ENCODE results near the gene AHCY.
"Not testable (repeated sequence)": the region's sequence is repeated elsewhere in the genome, so short reads cannot be mapped to it uniquely, and the experiment has no call there.

Gene AHCY

GRCh38 chr20:34331838-34332237 lies 28.7 kb upstream of the AHCY start:
- H3K27ac ChIP-seq (ENCODE audit: low read depth, low read length): no peak overlapping the region
- no peak for DNase-seq
- H3K56ac ChIP-seq (ENCODE audit: low read length): no peak overlapping the region
- H3K9ac ChIP-seq (ENCODE audit: low read length): no peak overlapping the region
- H3K23ac ChIP-seq (ENCODE audit: low read length): no peak overlapping the region
- no peak overlapping the region for H3K4me3 ChIP-seq (ENCODE audit: low read length)
- no peaks in the 10 kb centered on the region for H3K79me1 ChIP-seq (ENCODE audit: low read length)
- no peak overlapping the region for H4K8ac ChIP-seq (ENCODE audit: low read depth, low read length)
- WGBS (ENCODE audit: extremely low coverage, insufficient coverage, low lambda C conversion rate): 100% methylated on average over 1 of the region's 7 CpGs
- H3K36me3 ChIP-seq (ENCODE audit: control insufficient read depth, insufficient read depth, low read length): no peaks in the 10 kb centered on the region
- no peaks in the 10 kb centered on the region for H3K79me2 ChIP-seq (ENCODE audit: control insufficient read depth, insufficient read depth, low read length)
- no peaks in the 10 kb centered on the region for H3K27me3 ChIP-seq (ENCODE audit: insufficient read depth, low read length, poor library complexity)
- H3K4ac ChIP-seq (ENCODE audit: low read depth, low read length): no peak overlapping the region
- no peak overlapping the region for H2BK15ac ChIP-seq (replicated peaks; ENCODE audit: low read depth)
- no peak overlapping the region for H2BK5ac ChIP-seq (ENCODE audit: low read length)
- H2BK120ac ChIP-seq (ENCODE audit: low read depth, low read length): no peak overlapping the region
- H3K4me2 ChIP-seq (ENCODE audit: low read length): no peak overlapping the region
- H3K4me1 ChIP-seq (ENCODE audit: control insufficient read depth, low read depth, low read length): no peaks in the 10 kb centered on the region
- no peak overlapping the region for H4K5ac ChIP-seq (ENCODE audit: low read length)
- H3K18ac ChIP-seq (ENCODE audit: low read length): no peak overlapping the region
- H2AK5ac ChIP-seq (ENCODE audit: low read length): no peak overlapping the region

GRCh38 chr20:34330861-34331544 lies 27.8 kb upstream of the AHCY start:
- H2AK5ac ChIP-seq (ENCODE audit: low read length); H3K4me3 ChIP-seq (ENCODE audit: low read length); H4K8ac ChIP-seq (ENCODE audit: low read depth, low read length); H2BK5ac ChIP-seq (ENCODE audit: low read length); H4K5ac ChIP-seq (ENCODE audit: low read length); H3K79me1 ChIP-seq (ENCODE audit: low read length); H3K79me2 ChIP-seq (ENCODE audit: control insufficient read depth, insufficient read depth, low read length); H3K27me3 ChIP-seq (ENCODE audit: insufficient read depth, low read length, poor library complexity); H3K23ac ChIP-seq (ENCODE audit: low read length); H2BK15ac ChIP-seq (replicated peaks; ENCODE audit: low read depth); H3K36me3 ChIP-seq (ENCODE audit: control insufficient read depth, insufficient read depth, low read length); DNase-seq; H3K4ac ChIP-seq (ENCODE audit: low read depth, low read length); H3K9ac ChIP-seq (ENCODE audit: low read length); H3K27ac ChIP-seq (ENCODE audit: low read depth, low read length); H3K4me1 ChIP-seq (ENCODE audit: control insufficient read depth, low read depth, low read length); H3K4me2 ChIP-seq (ENCODE audit: low read length); H2BK120ac ChIP-seq (ENCODE audit: low read depth, low read length); H3K56ac ChIP-seq (ENCODE audit: low read length); H3K18ac ChIP-seq (ENCODE audit: low read length): not testable (repeated sequence)
- WGBS (ENCODE audit: extremely low coverage, insufficient coverage, low lambda C conversion rate): no CpG with 5 or more reads among the region's 15 CpGs

- WGBS (ENCODE audit: extremely low coverage, insufficient coverage, low lambda C conversion rate): no CpG with 5 or more reads among the region's 9 CpGs
- no peaks in the 10 kb centered on the region for H3K79me1 ChIP-seq (ENCODE audit: low read length)
Measured at GRCh38 chr20:34328928-34329677, 25.9 kb upstream of the AHCY start.

GRCh38 chr20:34328207-34328606 lies 25.1 kb upstream of the AHCY start:
- H2BK15ac ChIP-seq (replicated peaks; ENCODE audit: low read depth); H4K5ac ChIP-seq (ENCODE audit: low read length); H3K27me3 ChIP-seq (ENCODE audit: insufficient read depth, low read length, poor library complexity); H3K56ac ChIP-seq (ENCODE audit: low read length); H3K4me1 ChIP-seq (ENCODE audit: control insufficient read depth, low read depth, low read length); H3K18ac ChIP-seq (ENCODE audit: low read length); H3K79me1 ChIP-seq (ENCODE audit: low read length); H3K9ac ChIP-seq (ENCODE audit: low read length); H3K23ac ChIP-seq (ENCODE audit: low read length); H3K79me2 ChIP-seq (ENCODE audit: control insufficient read depth, insufficient read depth, low read length); H4K8ac ChIP-seq (ENCODE audit: low read depth, low read length); H3K27ac ChIP-seq (ENCODE audit: low read depth, low read length); H3K4me3 ChIP-seq (ENCODE audit: low read length); H2AK5ac ChIP-seq (ENCODE audit: low read length); H3K4ac ChIP-seq (ENCODE audit: low read depth, low read length); H2BK5ac ChIP-seq (ENCODE audit: low read length); H3K4me2 ChIP-seq (ENCODE audit: low read length); DNase-seq; H3K36me3 ChIP-seq (ENCODE audit: control insufficient read depth, insufficient read depth, low read length); H2BK120ac ChIP-seq (ENCODE audit: low read depth, low read length): not testable (repeated sequence)
- no CpG with 5 or more reads among the region's 4 CpGs for WGBS (ENCODE audit: extremely low coverage, insufficient coverage, low lambda C conversion rate)

More at GRCh38 chr20:34328928-34329677, 25.9 kb upstream of the AHCY start:
- Histone ChIP-seq H3K9ac (ENCODE audit: low read length) (no peak overlapping the region), H3K23ac (ENCODE audit: low read length) (no peak overlapping the region), H3K36me3 (ENCODE audit: control insufficient read depth, insufficient read depth, low read length) (no peaks in the 10 kb centered on the region), H3K4ac (ENCODE audit: low read depth, low read length) (no peak overlapping the region), H3K56ac (ENCODE audit: low read length) (no peak overlapping the region), H3K79me2 (ENCODE audit: control insufficient read depth, insufficient read depth, low read length) (no peaks in the 10 kb centered on the region), H3K4me3 (ENCODE audit: low read length) (no peak overlapping the region), H2AK5ac (ENCODE audit: low read length) (no peak overlapping the region), H4K8ac (ENCODE audit: low read depth, low read length) (no peak overlapping the region), H3K18ac (ENCODE audit: low read length) (no peak overlapping the region), H4K5ac (ENCODE audit: low read length) (no peak overlapping the region), H3K4me2 (ENCODE audit: low read length) (no peak overlapping the region), H3K27me3 (ENCODE audit: insufficient read depth, low read length, poor library complexity) (no peaks in the 10 kb centered on the region), H2BK120ac (ENCODE audit: low read depth, low read length) (no peak overlapping the region), H2BK15ac (replicated peaks; ENCODE audit: low read depth) (no peak overlapping the region), H3K4me1 (ENCODE audit: control insufficient read depth, low read depth, low read length) (peaks cover 8% of the 10 kb centered on the region), H2BK5ac (ENCODE audit: low read length) (no peak overlapping the region), H3K27ac (ENCODE audit: low read depth, low read length) (no peak overlapping the region)
- no peak for DNase-seq

GRCh38 chr20:34324541-34324940 lies 21.4 kb upstream of the AHCY start:
- H2BK15ac ChIP-seq (replicated peaks; ENCODE audit: low read depth): no peak overlapping the region
- no peaks in the 10 kb centered on the region for H3K36me3 ChIP-seq (ENCODE audit: control insufficient read depth, insufficient read depth, low read length)
- no peak overlapping the region for H4K5ac ChIP-seq (ENCODE audit: low read length)
- peak; percentile 83 for DNase-seq
- no peak overlapping the region for H3K27ac ChIP-seq (ENCODE audit: low read depth, low read length)
- no peak overlapping the region for H4K8ac ChIP-seq (ENCODE audit: low read depth, low read length)
- H3K4me2 ChIP-seq (ENCODE audit: low read length): no peak overlapping the region
- no peaks in the 10 kb centered on the region for H3K79me1 ChIP-seq (ENCODE audit: low read length)
- H3K79me2 ChIP-seq (ENCODE audit: control insufficient read depth, insufficient read depth, low read length): no peaks in the 10 kb centered on the region
- no peak overlapping the region for H3K23ac ChIP-seq (ENCODE audit: low read length)
- peak overlapping the region; percentile 56 for H3K56ac ChIP-seq (ENCODE audit: low read length)
- no peak overlapping the region for H2AK5ac ChIP-seq (ENCODE audit: low read length)
- no peak overlapping the region for H3K4me3 ChIP-seq (ENCODE audit: low read length)
- peak overlapping the region; percentile 20 for H3K9ac ChIP-seq (ENCODE audit: low read length)
- H3K4ac ChIP-seq (ENCODE audit: low read depth, low read length): no peak overlapping the region
- H2BK5ac ChIP-seq (ENCODE audit: low read length): peak overlapping the region; percentile 38
- H3K18ac ChIP-seq (ENCODE audit: low read length): no peak overlapping the region
- no CpG with 5 or more reads among the region's 2 CpGs for WGBS (ENCODE audit: extremely low coverage, insufficient coverage, low lambda C conversion rate)
- H3K27me3 ChIP-seq (ENCODE audit: insufficient read depth, low read length, poor library complexity): no peaks in the 10 kb centered on the region
- H3K4me1 ChIP-seq (ENCODE audit: control insufficient read depth, low read depth, low read length): peaks cover 19% of the 10 kb centered on the region
- H2BK120ac ChIP-seq (ENCODE audit: low read depth, low read length): no peak overlapping the region
